ENCODE results near the gene DECR2. TPM values are rescaled to one million over a fixed set of nuclear protein-coding genes. Genes with fewer than 3 reads are reported as not detected.

The DECR2 gene
- total RNA-seq, 4 donors from 2014 or later, result 9.8 to 54.8 (median 20.3) TPM

- TF ChIP-seq CTCF (IDR thresholded peaks at IDR 0.05; ENCODE audit: low read depth), result no peak
These were observed 39.8 kb downstream of the DECR2 start for GRCh38 chr16:441447-441846.

DNA sequence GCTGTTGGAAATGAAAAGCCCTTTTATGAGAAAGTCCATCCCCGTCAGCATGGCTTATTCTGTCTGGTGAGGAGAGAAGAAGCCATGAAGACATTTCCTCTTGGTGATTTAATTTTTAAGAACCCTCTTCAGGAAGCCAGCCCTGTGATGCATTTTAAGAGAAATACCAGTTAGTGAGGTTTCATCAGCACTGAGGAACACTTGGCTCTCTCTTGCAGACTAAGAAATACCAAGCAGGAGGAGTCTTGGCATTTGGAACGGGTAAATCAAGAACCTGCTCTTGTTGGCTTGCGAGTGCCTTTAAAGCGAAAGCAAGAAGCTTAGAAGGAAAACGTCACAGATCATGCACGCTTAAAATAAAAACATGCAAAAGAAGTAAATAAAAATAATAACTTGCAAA, 41.3 kb downstream of the DECR2 start:
- TF ChIP-seq CTCF (IDR thresholded peaks at IDR 0.05; ENCODE audit: low read depth), result no peak

- no peak for TF ChIP-seq CTCF (IDR thresholded peaks at IDR 0.05; ENCODE audit: low read depth)
These were observed 42.3 kb downstream of the DECR2 start for GRCh38 chr16:444027-444426.

DNA sequence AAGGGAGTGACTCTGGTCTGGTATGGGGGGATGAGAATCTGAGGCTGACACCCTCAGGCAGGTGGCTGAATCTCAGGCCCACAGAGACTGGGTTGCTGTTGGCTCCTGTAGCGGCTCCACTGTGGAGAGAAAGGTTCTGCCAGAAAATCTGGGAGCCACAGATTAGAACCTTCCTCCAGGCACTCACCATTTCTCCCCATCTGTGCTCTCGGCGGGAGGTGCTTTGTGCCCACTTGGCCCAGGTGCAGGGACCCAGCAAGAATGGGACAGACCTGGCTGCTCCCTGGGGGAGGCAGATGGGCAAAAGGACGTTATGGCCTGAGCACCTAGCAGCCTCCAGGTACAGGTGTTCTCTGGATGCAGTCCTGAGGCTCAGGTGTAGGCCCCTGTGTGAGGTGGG, 43.9 kb downstream of the DECR2 start:
- no peak for TF ChIP-seq CTCF (IDR thresholded peaks at IDR 0.05; ENCODE audit: low read depth)

DNA sequence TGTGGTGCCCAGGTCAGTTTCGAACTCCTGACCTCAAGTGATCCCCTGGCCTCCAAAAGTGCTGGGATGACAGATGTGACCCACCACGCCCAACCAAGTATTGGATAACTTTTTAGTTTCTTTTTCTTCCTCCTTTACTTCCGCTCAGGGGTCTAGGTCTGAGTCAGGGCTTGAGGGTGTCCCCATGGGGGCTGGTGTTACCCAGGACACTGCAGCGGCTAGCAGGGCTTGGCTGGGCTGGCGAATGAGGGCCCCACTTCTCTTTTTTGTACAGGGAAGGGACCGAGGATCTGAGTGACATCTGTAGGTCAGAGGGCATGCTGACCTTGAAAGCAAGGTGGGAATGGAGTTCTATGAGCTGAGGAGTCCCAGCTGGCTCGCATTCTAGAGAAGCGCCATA, 48.7 kb downstream of the DECR2 start:
- TF ChIP-seq CTCF (IDR thresholded peaks at IDR 0.05; ENCODE audit: low read depth), result no peak

- TF ChIP-seq CTCF (IDR thresholded peaks at IDR 0.05; ENCODE audit: low read depth), result no peak
These were observed 49.3 kb downstream of the DECR2 start for GRCh38 chr16:450785-451512.

GRCh38 chr16:454397-454940, 52.8 kb downstream of the DECR2 start:
- TF ChIP-seq CTCF (IDR thresholded peaks at IDR 0.05; ENCODE audit: low read depth), result no peak

Data from subcutaneous adipose tissue (tissue), 4 donors.